Naive B cell (primary cell): Measurements from ENCODE around the gene ME3. TPM values are rescaled to one million over a fixed set of nuclear protein-coding genes. Genes with fewer than 3 reads are reported as not detected.
"Not testable (repeated sequence)": the region's sequence is repeated elsewhere in the genome, so short reads cannot be mapped to it uniquely, and the experiment has no call there.

ENCODE experiments used
- ATAC-seq, 2 donors: fragments of 150-1000 bp; cut with Tn5 transposase; 2 replicates each; pipeline ENCODE4 v1.10.0; 2021; ENCODE audit warnings: low read depth in 2 of 2, mild to moderate bottlenecking in 2 of 2, moderate library complexity in 2 of 2
- DNase-seq: peaks from one replicate; pipeline ENCODE4 v3.0.0; 2022
- H3K27ac Mint-ChIP-seq, 6 donors: one replicate each; pipeline ENCODE4 v1.8.0; 2020 to 2022; ENCODE audit warnings: mild to moderate bottlenecking in 6 of 6, mixed read lengths in 6 of 6, moderate library complexity in 5 of 6, inconsistent platforms in 2 of 6
- H3K27me3 Mint-ChIP-seq, 3 donors: one replicate each; pipeline ENCODE4 v1.8.0; 2021 to 2022; ENCODE audit warnings: mixed read lengths in 3 of 3, mild to moderate bottlenecking in 1 of 3
- H3K36me3 Mint-ChIP-seq, 2 donors: one replicate each; pipeline ENCODE4 v1.8.0; 2020 to 2022; ENCODE audit warnings: mixed read lengths in 2 of 2, inconsistent platforms in 1 of 2, mild to moderate bottlenecking in 1 of 2
- H3K4me1 Mint-ChIP-seq, 3 donors: one replicate each; pipeline ENCODE4 v1.8.0; 2020 to 2022; ENCODE audit warnings: mixed read lengths in 3 of 3, inconsistent platforms in 1 of 3, mild to moderate bottlenecking in 1 of 3, moderate library complexity in 1 of 3
- H3K4me3 Mint-ChIP-seq, 8 donors: one replicate each; pipeline ENCODE4 v1.8.0; 2020 to 2022; ENCODE audit warnings: mild to moderate bottlenecking in 8 of 8, mixed read lengths in 8 of 8, moderate library complexity in 8 of 8, inconsistent platforms in 2 of 8
- H3K9me3 Mint-ChIP-seq, 7 donors: one replicate each; pipeline ENCODE4 v1.8.0; 2020 to 2022; ENCODE audit warnings: mixed read lengths in 7 of 7, mild to moderate bottlenecking in 5 of 7, inconsistent platforms in 2 of 7, moderate library complexity in 1 of 7
- polyA plus RNA-seq, 6 donors: library from polyadenylated mRNA; unstranded; fragments of 300-500 nt; fragmentation: Illumina TruSeq; gene quantifications; one replicate each; pipeline ENCODE4 v1.2.3, GENCODE V29; 2021; ENCODE audit warnings: low read depth in 6 of 6

The ME3 gene
- polyA plus RNA-seq, 6 donors from 2014 or later: not detected

GRCh38 chr11:86440305-86440716 lies 232.1 kb downstream of the ME3 start:
- no peaks in the 10 kb centered on the region for H3K27me3 Mint-ChIP-seq
- ATAC-seq (no peak), DNase-seq (no peak)
- no peaks in the 10 kb centered on the region for H3K9me3 Mint-ChIP-seq
- H3K4me3 Mint-ChIP-seq: no peak overlapping the region
- H3K36me3 Mint-ChIP-seq: no peaks in the 10 kb centered on the region
- no peaks in the 10 kb centered on the region for H3K4me1 Mint-ChIP-seq
- H3K27ac Mint-ChIP-seq: peak overlapping the region in 1 of 6 donors; percentile 24

GRCh38 chr11:86438685-86439084 lies 233.7 kb downstream of the ME3 start:
- Mint-ChIP-seq H3K4me1 (no peaks in the 10 kb centered on the region), H3K4me3 (no peak overlapping the region), H3K27ac (peak overlapping the region in 1 of 6 donors; percentile 2), H3K9me3 (no peaks in the 10 kb centered on the region), H3K36me3 (no peaks in the 10 kb centered on the region), H3K27me3 (no peaks in the 10 kb centered on the region)
- no peak for DNase-seq
- no peak for ATAC-seq

GRCh38 chr11:86435711-86436110 lies 236.7 kb downstream of the ME3 start:
- DNase-seq (no peak), ATAC-seq (no peak)
- Mint-ChIP-seq H3K27me3 (no peaks in the 10 kb centered on the region), H3K4me3 (no peak overlapping the region), H3K4me1 (no peaks in the 10 kb centered on the region), H3K9me3 (peaks cover 0 to 2% (median 0%) of the 10 kb centered on the region in 7 donors), H3K36me3 (no peaks in the 10 kb centered on the region), H3K27ac (no peak overlapping the region)

- not testable (repeated sequence) for DNase-seq, H3K9me3 Mint-ChIP-seq, H3K36me3 Mint-ChIP-seq, H3K27ac Mint-ChIP-seq, H3K4me3 Mint-ChIP-seq, ATAC-seq, H3K4me1 Mint-ChIP-seq, H3K27me3 Mint-ChIP-seq
These were observed 238.9 kb downstream of the ME3 start for GRCh38 chr11:86433361-86434095.

- Mint-ChIP-seq H3K27ac (no peak overlapping the region), H3K27me3 (no peaks in the 10 kb centered on the region), H3K4me3 (peak overlapping the region in 4 of 8 donors; percentile 41 to 85 (median 60)), H3K9me3 (peaks cover 0 to 12% (median 7%) of the 10 kb centered on the region in 7 donors), H3K36me3 (no peaks in the 10 kb centered on the region), H3K4me1 (no peaks in the 10 kb centered on the region)
- ATAC-seq (peak in 1 of 2 donors; percentile 25), DNase-seq (no peak)
These were observed 241.2 kb downstream of the ME3 start for GRCh38 chr11:86431258-86431657.

GRCh38 chr11:86427441-86427840 lies 245.0 kb downstream of the ME3 start:
- Mint-ChIP-seq H3K36me3 (no peaks in the 10 kb centered on the region), H3K27me3 (no peaks in the 10 kb centered on the region), H3K4me1 (no peaks in the 10 kb centered on the region), H3K9me3 (peaks cover 0 to 18% (median 10%) of the 10 kb centered on the region in 7 donors), H3K4me3 (no peak overlapping the region), H3K27ac (no peak overlapping the region)
- DNase-seq (no peak), ATAC-seq (no peak)

GRCh38 chr11:86423488-86423887 lies 248.9 kb downstream of the ME3 start:
- not testable (repeated sequence) for H3K4me1 Mint-ChIP-seq, H3K27ac Mint-ChIP-seq, ATAC-seq, DNase-seq, H3K4me3 Mint-ChIP-seq, H3K27me3 Mint-ChIP-seq, H3K36me3 Mint-ChIP-seq
- peaks cover 0 to 18% (median 7%) of the 10 kb centered on the region in 7 donors for H3K9me3 Mint-ChIP-seq

- Mint-ChIP-seq H3K4me3 (no peak overlapping the region), H3K36me3 (no peaks in the 10 kb centered on the region), H3K4me1 (no peaks in the 10 kb centered on the region), H3K27me3 (no peaks in the 10 kb centered on the region), H3K27ac (peak overlapping the region in 1 of 6 donors; percentile 50), H3K9me3 (peaks cover 0 to 17% (median 7%) of the 10 kb centered on the region in 7 donors)
- ATAC-seq (no peak), DNase-seq (no peak)
These were observed 250.0 kb downstream of the ME3 start for GRCh38 chr11:86422371-86422770.

GRCh38 chr11:86421946-86422345 lies 250.5 kb downstream of the ME3 start:
- Mint-ChIP-seq H3K27me3 (no peaks in the 10 kb centered on the region), H3K4me3 (no peak overlapping the region), H3K27ac (peak overlapping the region in 1 of 6 donors; percentile 50), H3K9me3 (peaks cover 0 to 13% (median 4%) of the 10 kb centered on the region in 7 donors), H3K4me1 (no peaks in the 10 kb centered on the region), H3K36me3 (no peaks in the 10 kb centered on the region)
- no peak for DNase-seq
- no peak for ATAC-seq

- Mint-ChIP-seq H3K27me3 (no peaks in the 10 kb centered on the region), H3K4me3 (no peak overlapping the region), H3K27ac (no peak overlapping the region), H3K4me1 (no peaks in the 10 kb centered on the region), H3K36me3 (no peaks in the 10 kb centered on the region), H3K9me3 (no peaks in the 10 kb centered on the region)
- ATAC-seq (no peak), DNase-seq (no peak)
These were observed 253.5 kb downstream of the ME3 start for GRCh38 chr11:86418917-86419316.

- Mint-ChIP-seq H3K4me1 (no peaks in the 10 kb centered on the region), H3K9me3 (no peaks in the 10 kb centered on the region), H3K36me3 (no peaks in the 10 kb centered on the region), H3K27ac (no peak overlapping the region), H3K27me3 (no peaks in the 10 kb centered on the region), H3K4me3 (no peak overlapping the region)
- DNase-seq (no peak), ATAC-seq (no peak)
These were observed 253.9 kb downstream of the ME3 start for GRCh38 chr11:86418513-86418912.

GRCh38 chr11:86418106-86418505 lies 254.3 kb downstream of the ME3 start:
- Mint-ChIP-seq H3K27ac (no peak overlapping the region), H3K9me3 (no peaks in the 10 kb centered on the region), H3K27me3 (no peaks in the 10 kb centered on the region), H3K4me1 (no peaks in the 10 kb centered on the region), H3K36me3 (no peaks in the 10 kb centered on the region), H3K4me3 (no peak overlapping the region)
- DNase-seq (no peak), ATAC-seq (no peak)

GRCh38 chr11:86416951-86417350 lies 255.5 kb downstream of the ME3 start:
- H3K27ac Mint-ChIP-seq, DNase-seq, H3K36me3 Mint-ChIP-seq, H3K4me1 Mint-ChIP-seq, H3K4me3 Mint-ChIP-seq, ATAC-seq, H3K27me3 Mint-ChIP-seq, H3K9me3 Mint-ChIP-seq: not testable (repeated sequence)

- DNase-seq: no peak
- H3K27me3 Mint-ChIP-seq: no peaks in the 10 kb centered on the region
- H3K4me1 Mint-ChIP-seq: no peaks in the 10 kb centered on the region
- no peaks in the 10 kb centered on the region for H3K9me3 Mint-ChIP-seq
- peak overlapping the region in 1 of 6 donors; percentile 82 for H3K27ac Mint-ChIP-seq
- no peak for ATAC-seq
- H3K4me3 Mint-ChIP-seq: no peak overlapping the region
- H3K36me3 Mint-ChIP-seq: no peaks in the 10 kb centered on the region
These were observed 255.9 kb downstream of the ME3 start for GRCh38 chr11:86416494-86416893.
